ENCODE results near the gene AMN. TPM values are rescaled to one million over a fixed set of nuclear protein-coding genes. Genes with fewer than 3 reads are reported as not detected.

AMN gene
- total RNA-seq, 1 experiment from 2014 or later, result 70.7 TPM

GRCh38 chr14:102911541-102911951 lies 10.9 kb upstream of the AMN start:
- Histone ChIP-seq H3K27me3 (replicated peaks; ENCODE audit: control insufficient read depth, insufficient read depth, low read length) (no peaks in the 10 kb centered on the region), H3K9me3 (no peaks in the 10 kb centered on the region), H3K4me3 (ENCODE audit: low read depth, low read length) (no peak overlapping the region), H3K4me1 (no peaks in the 10 kb centered on the region), H3K36me3 (ENCODE audit: control insufficient read depth, insufficient read depth, low read length) (no peaks in the 10 kb centered on the region)
- Mint-ChIP-seq H3K4me1 (ENCODE audit: low read depth, unreplicated experiment) (no peaks in the 10 kb centered on the region), H3K9me3 (ENCODE audit: unreplicated experiment) (no peaks in the 10 kb centered on the region), H3K27ac (ENCODE audit: unreplicated experiment) (no peak overlapping the region), H3K27me3 (ENCODE audit: insufficient read depth, unreplicated experiment) (no peaks in the 10 kb centered on the region), H3K4me3 (ENCODE audit: unreplicated experiment) (no peak overlapping the region), H3K36me3 (ENCODE audit: insufficient read depth, unreplicated experiment) (peaks cover 15% of the 10 kb centered on the region)
- intact Hi-C loops (cut with micrococcal nuclease; ENCODE audit: unreplicated experiment), result no loop called here
- ChIA-PET POLR2A (no interaction called here), CTCF (no interaction called here)
- no peak for TF ChIP-seq CTCF (IDR thresholded peaks at IDR 0.05; ENCODE audit: insufficient read depth in 1 of 2, low read depth in 1 of 2, low read length in 1 of 2, severe bottlenecking in 1 of 2, unreplicated experiment in 1 of 2)
- BruUV-seq (replicated peaks), result no TSS peak
- DNase-seq, result no peak

GRCh38 chr14:102911991-102912761 lies 10.3 kb upstream of the AMN start:
- POLR2A ChIA-PET, result no interaction called here

More at GRCh38 chr14:102911991-102912761, 10.3 kb upstream of the AMN start:
- Histone ChIP-seq H3K4me1 (no peaks in the 10 kb centered on the region), H3K9me3 (no peaks in the 10 kb centered on the region), H3K4me3 (ENCODE audit: low read depth, low read length) (no peak overlapping the region), H3K36me3 (ENCODE audit: control insufficient read depth, insufficient read depth, low read length) (no peaks in the 10 kb centered on the region), H3K27me3 (replicated peaks; ENCODE audit: control insufficient read depth, insufficient read depth, low read length) (no peaks in the 10 kb centered on the region)
- BruUV-seq (replicated peaks), result no TSS peak
- intact Hi-C loops (cut with micrococcal nuclease; ENCODE audit: unreplicated experiment), result no loop called here
- no peak for DNase-seq
- CTCF ChIA-PET, result interaction anchor here (0.6 kb wide), 1 partner anchor 436 kb away, joined by 8 read pairs; no protein-coding TSS in a partner anchor
- no peak overlapping the region for H3K4me3 Mint-ChIP-seq (ENCODE audit: unreplicated experiment)
- no peaks in the 10 kb centered on the region for H3K4me1 Mint-ChIP-seq (ENCODE audit: low read depth, unreplicated experiment)
- no peak overlapping the region for H3K27ac Mint-ChIP-seq (ENCODE audit: unreplicated experiment)
- H3K9me3 Mint-ChIP-seq (ENCODE audit: unreplicated experiment), result no peaks in the 10 kb centered on the region
- TF ChIP-seq CTCF (IDR thresholded peaks at IDR 0.05; ENCODE audit: insufficient read depth in 1 of 2, low read depth in 1 of 2, low read length in 1 of 2, severe bottlenecking in 1 of 2, unreplicated experiment in 1 of 2), result no peak
- H3K27me3 Mint-ChIP-seq (ENCODE audit: insufficient read depth, unreplicated experiment), result no peaks in the 10 kb centered on the region
- peaks cover 15% of the 10 kb centered on the region for H3K36me3 Mint-ChIP-seq (ENCODE audit: insufficient read depth, unreplicated experiment)
